ENCODE measurements around the gene ARHGAP42. TPM values are rescaled to one million over a fixed set of nuclear protein-coding genes. Genes with fewer than 3 reads are reported as not detected.

Gene ARHGAP42
- total and polyA plus RNA-seq, 8 donors, result 2.3 to 119 (median 39.3) TPM

DNA sequence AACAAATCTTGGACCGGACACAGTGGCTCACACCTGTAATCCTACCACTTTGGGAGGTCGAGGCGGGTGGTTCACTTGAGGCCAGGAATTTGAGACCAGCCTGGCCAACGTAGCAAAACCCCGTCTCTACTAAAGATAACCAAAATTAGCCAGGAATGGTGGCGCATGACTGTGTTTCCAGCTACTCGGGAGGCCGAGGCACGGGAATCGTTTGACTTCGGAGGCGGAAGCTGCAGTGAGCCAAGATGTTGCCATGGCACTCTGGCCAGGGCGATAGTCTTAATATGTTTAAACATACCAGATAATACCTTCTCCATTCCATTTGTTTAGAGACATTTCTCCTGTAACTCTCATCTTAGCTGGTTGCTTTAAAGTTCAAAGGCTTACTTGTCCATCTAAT lies 218.6 kb downstream of the ARHGAP42 start:
- no peaks in the 10 kb centered on the region for H3K9me3 ChIP-seq
- H3K36me3 ChIP-seq, result no peaks in the 10 kb centered on the region
- no peak for DNase-seq
- H3K4me1 ChIP-seq, result peaks cover 0 to 7% (median 2%) of the 10 kb centered on the region in 4 donors
- no peaks in the 10 kb centered on the region for H3K27me3 ChIP-seq
- H3K27ac ChIP-seq, result no peak overlapping the region
- no peak overlapping the region for H3K4me3 ChIP-seq
- TF ChIP-seq EP300 (IDR thresholded peaks at IDR 0.05), result no peak
- TF ChIP-seq, protein P1, sequence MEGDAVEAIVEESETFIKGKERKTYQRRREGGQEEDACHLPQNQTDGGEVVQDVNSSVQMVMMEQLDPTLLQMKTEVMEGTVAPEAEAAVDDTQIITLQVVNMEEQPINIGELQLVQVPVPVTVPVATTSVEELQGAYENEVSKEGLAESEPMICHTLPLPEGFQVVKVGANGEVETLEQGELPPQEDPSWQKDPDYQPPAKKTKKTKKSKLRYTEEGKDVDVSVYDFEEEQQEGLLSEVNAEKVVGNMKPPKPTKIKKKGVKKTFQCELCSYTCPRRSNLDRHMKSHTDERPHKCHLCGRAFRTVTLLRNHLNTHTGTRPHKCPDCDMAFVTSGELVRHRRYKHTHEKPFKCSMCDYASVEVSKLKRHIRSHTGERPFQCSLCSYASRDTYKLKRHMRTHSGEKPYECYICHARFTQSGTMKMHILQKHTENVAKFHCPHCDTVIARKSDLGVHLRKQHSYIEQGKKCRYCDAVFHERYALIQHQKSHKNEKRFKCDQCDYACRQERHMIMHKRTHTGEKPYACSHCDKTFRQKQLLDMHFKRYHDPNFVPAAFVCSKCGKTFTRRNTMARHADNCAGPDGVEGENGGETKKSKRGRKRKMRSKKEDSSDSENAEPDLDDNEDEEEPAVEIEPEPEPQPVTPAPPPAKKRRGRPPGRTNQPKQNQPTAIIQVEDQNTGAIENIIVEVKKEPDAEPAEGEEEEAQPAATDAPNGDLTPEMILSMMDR (IDR thresholded peaks at IDR 0.05), result no peak
- no peak for TF ChIP-seq POLR2AphosphoS5 (IDR thresholded peaks at IDR 0.05)
- TF ChIP-seq POLR2A (IDR thresholded peaks at IDR 0.05), result no peak
- WGBS, 5 donors, result 88 to 95% (median 93%) methylated on average over 13 of the region's 13 CpGs
- intact Hi-C loops (cut with DNase I; ENCODE audit: low total_unique reads), result no loop called here

- DNase-seq, result no peak
- intact Hi-C loops (cut with DNase I; ENCODE audit: low total_unique reads), result no loop called here
- Histone ChIP-seq H3K4me3 (no peak overlapping the region), H3K9me3 (no peaks in the 10 kb centered on the region), H3K36me3 (no peaks in the 10 kb centered on the region), H3K27ac (no peak overlapping the region), H3K27me3 (no peaks in the 10 kb centered on the region), H3K4me1 (no peaks in the 10 kb centered on the region)
- WGBS, 5 donors, result 84 to 89% (median 86%) methylated on average over 2 of the region's 2 CpGs
- TF ChIP-seq POLR2AphosphoS5 (IDR thresholded peaks at IDR 0.05), result no peak
Measured at GRCh38 chr11:100908746-100909145, 221.7 kb downstream of the ARHGAP42 start.

DNA sequence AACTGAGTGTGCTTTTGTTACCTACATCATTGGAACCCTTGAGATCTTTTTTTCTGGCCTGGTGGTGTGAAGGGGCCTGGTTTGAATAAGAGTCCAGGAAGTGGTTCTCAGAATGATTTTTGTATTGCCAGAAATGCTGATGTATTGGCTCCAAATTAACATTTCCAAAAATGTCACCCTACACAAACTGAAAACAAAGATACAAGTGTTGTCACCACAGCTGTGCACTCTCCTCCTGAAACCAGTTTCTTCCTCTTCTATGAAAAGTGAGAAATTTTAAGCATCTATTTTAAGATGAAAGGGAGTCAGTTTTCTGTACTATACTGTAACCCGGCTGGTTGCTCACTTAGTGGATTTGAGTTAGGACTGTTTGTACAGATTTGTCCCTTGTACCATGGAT lies 223.7 kb downstream of the ARHGAP42 start:
- no peak for TF ChIP-seq EP300 (IDR thresholded peaks at IDR 0.05)
- TF ChIP-seq, protein P1 (IDR thresholded peaks at IDR 0.05), result no peak
- TF ChIP-seq POLR2AphosphoS5 (IDR thresholded peaks at IDR 0.05), result no peak
- TF ChIP-seq POLR2A (IDR thresholded peaks at IDR 0.05), result no peak
- Histone ChIP-seq H3K9me3 (no peaks in the 10 kb centered on the region), H3K4me3 (no peak overlapping the region), H3K27ac (no peak overlapping the region), H3K36me3 (peaks cover 0 to 3% (median 0%) of the 10 kb centered on the region in 4 donors), H3K4me1 (no peaks in the 10 kb centered on the region), H3K27me3 (no peaks in the 10 kb centered on the region)
- WGBS, 5 donors, result 81 to 87% (median 86%) methylated on average over 1 of the region's 1 CpG
- no peak for DNase-seq
- intact Hi-C loops (cut with DNase I; ENCODE audit: low total_unique reads), result no loop called here

GRCh38 chr11:100914415-100915110 lies 227.5 kb downstream of the ARHGAP42 start:
- Histone ChIP-seq H3K4me3 (no peak overlapping the region), H3K9me3 (no peaks in the 10 kb centered on the region), H3K4me1 (peaks cover 3 to 16% (median 11%) of the 10 kb centered on the region in 4 donors), H3K36me3 (peaks cover 0 to 3% (median 0%) of the 10 kb centered on the region in 4 donors), H3K27me3 (no peaks in the 10 kb centered on the region), H3K27ac (no peak overlapping the region)
- intact Hi-C loops (cut with DNase I; ENCODE audit: low total_unique reads), result no loop called here
- 90 to 93% (median 91%) methylated on average over 6 of the region's 6 CpGs for whole genome bisulfite sequencing, 5 donors
- DNase-seq, result no peak
- TF ChIP-seq POLR2A (IDR thresholded peaks at IDR 0.05) (no peak), EP300 (IDR thresholded peaks at IDR 0.05) (no peak)

DNA sequence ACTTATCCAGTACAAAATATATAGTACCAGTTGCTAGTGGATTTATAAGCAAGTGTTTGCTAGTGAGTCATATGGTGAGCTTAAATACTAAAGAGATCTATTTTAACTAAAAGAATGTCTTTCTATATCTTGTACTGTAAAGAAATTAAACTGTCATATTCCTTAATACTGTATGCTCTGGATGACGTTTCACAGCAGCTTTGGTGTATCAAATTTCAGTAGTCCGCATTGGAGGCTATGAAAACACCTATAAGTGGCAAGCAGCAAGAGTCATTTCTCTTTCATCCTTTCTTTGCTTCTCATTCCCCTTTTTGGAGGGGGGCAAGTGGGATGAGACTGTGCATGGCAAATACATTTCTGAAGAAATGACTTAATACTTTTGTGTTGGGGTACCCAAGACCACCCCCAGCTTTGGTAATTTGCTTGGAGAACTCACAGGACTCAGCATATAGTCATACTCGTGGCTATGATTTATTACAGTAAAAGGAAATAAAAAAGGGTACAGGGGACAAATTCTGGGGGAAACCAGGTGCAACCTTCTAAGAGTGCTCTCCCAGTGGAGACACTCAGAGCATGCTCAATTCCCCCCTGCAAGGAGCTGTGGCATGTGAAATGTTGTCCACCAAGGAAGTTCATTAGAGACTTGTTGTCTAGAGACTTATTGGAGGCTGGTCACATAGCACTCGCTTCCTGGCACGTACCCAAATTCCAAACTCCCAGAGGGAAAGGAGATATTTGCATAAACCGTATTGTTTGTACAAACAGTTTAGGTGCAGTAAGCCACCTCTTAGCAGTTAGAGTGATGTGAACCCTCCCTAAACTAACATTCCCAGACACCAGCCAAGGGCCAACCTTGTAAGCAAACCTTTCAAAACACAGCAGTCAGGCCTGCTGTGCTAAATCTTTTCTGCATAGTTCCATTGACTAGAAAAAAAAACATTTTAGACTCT lies 231.7 kb downstream of the ARHGAP42 start:
- intact Hi-C loops (cut with DNase I; ENCODE audit: low total_unique reads), result no loop called here
- TF ChIP-seq POLR2A (IDR thresholded peaks at IDR 0.05) (no peak), POLR2AphosphoS5 (IDR thresholded peaks at IDR 0.05) (peak in 1 of 3 donors; percentile 42)
- Histone ChIP-seq H3K4me1 (peaks cover 5 to 19% (median 12%) of the 10 kb centered on the region in 4 donors), H3K27me3 (no peaks in the 10 kb centered on the region), H3K9me3 (no peaks in the 10 kb centered on the region), H3K4me3 (no peak overlapping the region), H3K36me3 (peaks cover 0 to 4% (median 2%) of the 10 kb centered on the region in 4 donors), H3K27ac (peak overlapping the region in 2 of 5 donors; percentile 23 to 35)
- WGBS, 5 donors, result 25 to 43% (median 31%) methylated on average over 6 of the region's 6 CpGs
- DNase-seq, result peak; percentile 71 to 80

All from stomach (tissue), 9 donors.